K562 (cell line): ENCODE results near the gene COL6A2. TPM values are rescaled to one million over a fixed set of nuclear protein-coding genes. Genes with fewer than 3 reads are reported as not detected.
A peak's percentile ranks its signal among the peaks of the same experiment; 100 is the strongest.

ENCODE experiments used
- ATAC-seq: fragments of 200-7000 bp; cut with Tn5 transposase; 3 replicates; pipeline ENCODE4 v1.9.1; 2020; ENCODE audit warnings: moderate library complexity
- BruUV-seq: library from RNA; stranded (reverse); fragments of 400-500 nt; replicated peaks from 2 replicates; lab custom pipeline; 2021; lab: Mats Ljungman, UMichigan
- CTCF ChIA-PET: fragments of 300-600 bp; formaldehyde crosslinking; extraction: SDS; loops from one replicate; lab custom pipeline; 2021; ENCODE audit warnings: low intra/inter-chr PET ratio; lab: Yijun Ruan, JAX
- POLR2A ChIA-PET: fragments of 300-600, 350-650 bp; sonication (Branson Sonifier 250); formaldehyde crosslinking; extraction: SDS; loops from one replicate; lab custom pipeline; 2021; ENCODE audit warnings: antibody characterized with exemption, inconsistent platforms; lab: Yijun Ruan, JAX
- DNase-seq, 4 experiments: peaks; one replicate each; pipeline versions ENCODE4 v3.0.0 to v3.0.0-alpha.2; 2011 to 2018; ENCODE audit warnings: low spot score in 3 of 4, mixed read lengths in 3 of 4; ENCODE audit errors: extremely low read depth in 1 of 4
- FAIRE-seq: peaks from 2 replicates; lab custom pipeline; 2011; peaks lifted over from hg19 to GRCh38; lab: Jason Lieb, UNC
- H2AFZ ChIP-seq: 2 replicates; pipeline ENCODE4 v1.6.0; 2011; ENCODE audit warnings: low read depth, low read length, control low read depth, inconsistent platforms
- H3K27ac ChIP-seq: fragments of 200-600 bp; 3 replicates; pipeline ENCODE4 v1.8.0; 2011; ENCODE audit warnings: low read depth, mild to moderate bottlenecking, control low read depth, inconsistent platforms, low read length, moderate library complexity, mixed read lengths; ENCODE audit errors: extremely low read depth
- H3K27me3 ChIP-seq, 2 experiments: fragments of 300-600 bp in 1 of 2; 2 replicates in 1 of 2; 3 replicates in 1 of 2; pipeline versions ENCODE4 v1.6.0 to v1.8.0; 2011; ENCODE audit warnings: inconsistent platforms in 2 of 2, low read length in 2 of 2, mild to moderate bottlenecking in 1 of 2, mixed read lengths in 1 of 2, moderate library complexity in 1 of 2; ENCODE audit not compliant: control insufficient read depth in 2 of 2, insufficient read depth in 2 of 2
- H3K36me3 ChIP-seq: fragments of 300-600 bp; 3 replicates; pipeline ENCODE4 v1.8.0; 2011; ENCODE audit warnings: mild to moderate bottlenecking, low read length, inconsistent platforms; ENCODE audit not compliant: control insufficient read depth, insufficient read depth
- H3K4me1 ChIP-seq, 2 experiments: fragments of 200-600 bp in 1 of 2; replicated peaks in 1 of 2; 2 replicates in 1 of 2; 3 replicates in 1 of 2; pipeline versions ENCODE4 v1.5.1 to v1.8.0; 2011; ENCODE audit warnings: inconsistent platforms in 2 of 2, low read length in 2 of 2, mild to moderate bottlenecking in 1 of 2, mixed read lengths in 1 of 2, moderate library complexity in 1 of 2; ENCODE audit not compliant: control insufficient read depth in 2 of 2, insufficient read depth in 2 of 2
- H3K4me2 ChIP-seq: 2 replicates; pipeline ENCODE4 v1.6.1; 2011; ENCODE audit warnings: low read length, control low read depth, inconsistent platforms, mixed read lengths; ENCODE audit not compliant: insufficient read depth
- H3K4me3 ChIP-seq: fragments of 200-600 bp; sonication (generic), shearing (Covaris generic); 2 replicates; pipeline ENCODE4 v1.5.1; 2016; ENCODE audit warnings: control low read depth, inconsistent platforms
- H3K79me2 ChIP-seq: fragments of 200-600 bp; 3 replicates; pipeline ENCODE4 v1.8.0; 2011; ENCODE audit warnings: low read length, inconsistent platforms; ENCODE audit not compliant: control insufficient read depth, insufficient read depth
- H3K9ac ChIP-seq, 2 experiments: 2 replicates each; pipeline versions ENCODE4 v1.6.0 to v1.6.1; 2011; ENCODE audit warnings: low read depth in 2 of 2, low read length in 2 of 2, control low read depth in 1 of 2, inconsistent platforms in 1 of 2, mild to moderate bottlenecking in 1 of 2, mixed read lengths in 1 of 2; ENCODE audit not compliant: insufficient read depth in 1 of 2
- H3K9me1 ChIP-seq: one replicate; pipeline ENCODE4 v1.6.0; 2011; ENCODE audit warnings: inconsistent platforms, mild to moderate bottlenecking, low read length, moderate library complexity; ENCODE audit not compliant: control insufficient read depth, insufficient read depth
- H3K9me3 ChIP-seq: replicated peaks from 2 replicates; pipeline ENCODE4 v1.5.1; 2011; ENCODE audit warnings: low read depth, low read length, inconsistent platforms; ENCODE audit not compliant: control insufficient read depth, insufficient read depth
- H4K20me1 ChIP-seq: replicated peaks from 2 replicates; pipeline ENCODE4 v1.6.1; 2011; ENCODE audit warnings: low read length, inconsistent platforms, mixed read lengths; ENCODE audit not compliant: control insufficient read depth, insufficient read depth
- BRD9 ChIP-seq: fragments of 450-650 bp; IDR thresholded peaks from 2 replicates; pipeline ENCODE4 v1.6.1; 2018; ENCODE audit warnings: low read depth; ENCODE audit not compliant: partially characterized antibody
- CC2D1A ChIP-seq: fragments of 450-650 bp; IDR thresholded peaks from 2 replicates; pipeline ENCODE4 v1.6.1; 2017; ENCODE audit warnings: mild to moderate bottlenecking
- CEBPB ChIP-seq: fragments of 450-650 bp; IDR thresholded peaks from 2 replicates; pipeline ENCODE4 v1.6.1; 2016; ENCODE audit warnings: missing genetic modification characterization, missing compliant biosample characterization
- CREBBP ChIP-seq: IDR thresholded peaks from one replicate; pipeline ENCODE4 v1.6.1; 2012; ENCODE audit warnings: low read depth, mild to moderate bottlenecking, control low read depth, inconsistent platforms, low read length
- CXXC5 ChIP-seq: fragments of 250-450 bp; sonication (Bioruptor Pico); IDR thresholded peaks from 2 replicates; pipeline ENCODE4 v1.8.0; 2022; ENCODE audit warnings: inconsistent platforms, mild to moderate bottlenecking, moderate library complexity
- FIP1L1 ChIP-seq: fragments of 200-400 bp; formaldehyde crosslinking; IDR thresholded peaks from 2 replicates; pipeline ENCODE4 v1.6.1; 2018; ENCODE audit warnings: mild to moderate bottlenecking, low read depth, low read length; ENCODE audit not compliant: poor library complexity, severe bottlenecking
- HCFC1 ChIP-seq: IDR thresholded peaks from 2 replicates; pipeline ENCODE4 v1.6.1; 2012; ENCODE audit warnings: low read depth, low read length, improper control_type of control experiment
- MLX ChIP-seq, 2 experiments: fragments of 450-650 bp in 1 of 2; sonication (generic) in 1 of 2; formaldehyde crosslinking; conservative IDR thresholded peaks; 2 replicates each; pipeline versions ENCODE4 v1.4.0 to v1.8.1; 2020 to 2022; ENCODE audit warnings: mild to moderate bottlenecking in 1 of 2, missing genetic modification reagents in 1 of 2
- SAFB2 ChIP-seq: fragments of 200-400 bp; formaldehyde crosslinking; IDR thresholded peaks from 2 replicates; pipeline ENCODE4 v1.6.1; 2018; ENCODE audit warnings: borderline replicate concordance, low read length, low read depth, moderate library complexity; ENCODE audit not compliant: severe bottlenecking
- TAF1 ChIP-seq: IDR thresholded peaks from 2 replicates; pipeline ENCODE4 v1.6.1; 2011; ENCODE audit warnings: mild to moderate bottlenecking, low read length, moderate library complexity; ENCODE audit not compliant: insufficient read depth, control insufficient read depth, severe bottlenecking; ENCODE audit errors: extremely low read depth
- ZNF239 ChIP-seq: fragments of 250-450 bp; sonication (Bioruptor Pico); IDR thresholded peaks from 2 replicates; pipeline ENCODE4 v1.4.0; 2020; ENCODE audit warnings: mild to moderate bottlenecking
- ZNF280B ChIP-seq: fragments of 250-450 bp; sonication (Bioruptor Pico); IDR thresholded peaks from 2 replicates; pipeline ENCODE4 v1.5.1; 2021; ENCODE audit warnings: mild to moderate bottlenecking
- ZNF830 ChIP-seq: fragments of 250-450 bp; sonication (Bioruptor Pico); IDR thresholded peaks from 2 replicates; pipeline ENCODE4 v1.5.0; 2021; ENCODE audit warnings: mild to moderate bottlenecking
- WGBS: fragments of 100-300 bp; shearing (Covaris generic); methylation state at CpG from one replicate; pipeline ENCODE4 v1.1.6; 2016; ENCODE audit warnings: low coverage, mixed read lengths; ENCODE audit not compliant: insufficient coverage; ENCODE audit errors: missing lambda C conversion rate; 5-methylcytosine and 5-hydroxymethylcytosine counted together
- in situ Hi-C: fragments of 300-500 bp; cut with MboI; formaldehyde crosslinking; loops from 4 replicates; pipeline ENCODE4 v1.15.0; 2018; ENCODE audit warnings: inconsistent platforms, mixed read lengths
- intact Hi-C: fragments of 100-400 bp; cut with micrococcal nuclease; formaldehyde crosslinking; loops from 2 replicates; pipeline ENCODE4 v1.14.2; 2022
- polyA plus RNA-seq, 8 experiments: library from polyadenylated mRNA; depleted of rRNA in 4 of 8; stranded (reverse) in 5 of 8; unstranded in 3 of 8; fragments of >200 nt; fragmentation: Nextera tagmentation in 2 of 8; fragmentation: Illumina TruSeq in 1 of 8; extraction: Ambion mirVana in 2 of 8; extraction: Trizol in 1 of 8; gene quantifications; 2 replicates each; pipeline versions ENCODE4 v1.2.1 to v1.2.3, GENCODE V29; 2011 to 2014; ENCODE audit warnings: inconsistent platforms in 1 of 8, missing spikeins in 1 of 8
- total RNA-seq, 7 experiments: library from RNA; depleted of rRNA in 6 of 7; stranded (reverse); fragments of >200 nt in 6 of 7; fragmentation: Illumina TruSeq in 2 of 7; extraction: Trizol in 2 of 7; gene quantifications; 2 replicates each; pipeline versions ENCODE4 v1.2.1 to v1.2.3, GENCODE V29; 2011 to 2021; ENCODE audit warnings: low replicate concordance in 1 of 7
- TF ChIP-seq, protein P1 (sequence below), 2 experiments: fragments of 150-350 bp in 1 of 2; IDR thresholded peaks; 2 replicates each; pipeline ENCODE4 v1.6.1; 2012 to 2016; ENCODE audit warnings: low read depth in 2 of 2, low read length in 2 of 2, mild to moderate bottlenecking in 1 of 2, moderate library complexity in 1 of 2

The COL6A2 gene
- total and polyA plus RNA-seq, 9 of the 15 experiments (the other 6 are each of a cell fraction or from before 2014, with no cell fraction given), result 0.07 to 1.1 (median 0.24) TPM; not detected in 3

- peaks cover 15 to 78% of the 10 kb centered on the region in 2 experiments for H3K4me1 ChIP-seq
- TF ChIP-seq ZNF239, result no peak
- no peak for TF ChIP-seq CEBPB (tag)
- TF ChIP-seq TAF1, result peak; percentile 42
- peak; percentile 73 for TF ChIP-seq CXXC5 (CRISPR knock-in tag)
- TF ChIP-seq CREBBP, result no peak
- no peak for TF ChIP-seq SAFB2
- TF ChIP-seq HCFC1, result peak; percentile 31
- TF ChIP-seq MLX (CRISPR knock-in tag; conservative IDR thresholded peaks at IDR 0.05), result no peak
- TF ChIP-seq BRD9, result peak; percentile 70
- TF ChIP-seq ZNF830 (CRISPR knock-in tag), result 0 out of 2 replicates have a peak, but pooled peaks have one; percentile 12
- TF ChIP-seq FIP1L1, result peak; percentile 34
- TF ChIP-seq, protein P1, sequence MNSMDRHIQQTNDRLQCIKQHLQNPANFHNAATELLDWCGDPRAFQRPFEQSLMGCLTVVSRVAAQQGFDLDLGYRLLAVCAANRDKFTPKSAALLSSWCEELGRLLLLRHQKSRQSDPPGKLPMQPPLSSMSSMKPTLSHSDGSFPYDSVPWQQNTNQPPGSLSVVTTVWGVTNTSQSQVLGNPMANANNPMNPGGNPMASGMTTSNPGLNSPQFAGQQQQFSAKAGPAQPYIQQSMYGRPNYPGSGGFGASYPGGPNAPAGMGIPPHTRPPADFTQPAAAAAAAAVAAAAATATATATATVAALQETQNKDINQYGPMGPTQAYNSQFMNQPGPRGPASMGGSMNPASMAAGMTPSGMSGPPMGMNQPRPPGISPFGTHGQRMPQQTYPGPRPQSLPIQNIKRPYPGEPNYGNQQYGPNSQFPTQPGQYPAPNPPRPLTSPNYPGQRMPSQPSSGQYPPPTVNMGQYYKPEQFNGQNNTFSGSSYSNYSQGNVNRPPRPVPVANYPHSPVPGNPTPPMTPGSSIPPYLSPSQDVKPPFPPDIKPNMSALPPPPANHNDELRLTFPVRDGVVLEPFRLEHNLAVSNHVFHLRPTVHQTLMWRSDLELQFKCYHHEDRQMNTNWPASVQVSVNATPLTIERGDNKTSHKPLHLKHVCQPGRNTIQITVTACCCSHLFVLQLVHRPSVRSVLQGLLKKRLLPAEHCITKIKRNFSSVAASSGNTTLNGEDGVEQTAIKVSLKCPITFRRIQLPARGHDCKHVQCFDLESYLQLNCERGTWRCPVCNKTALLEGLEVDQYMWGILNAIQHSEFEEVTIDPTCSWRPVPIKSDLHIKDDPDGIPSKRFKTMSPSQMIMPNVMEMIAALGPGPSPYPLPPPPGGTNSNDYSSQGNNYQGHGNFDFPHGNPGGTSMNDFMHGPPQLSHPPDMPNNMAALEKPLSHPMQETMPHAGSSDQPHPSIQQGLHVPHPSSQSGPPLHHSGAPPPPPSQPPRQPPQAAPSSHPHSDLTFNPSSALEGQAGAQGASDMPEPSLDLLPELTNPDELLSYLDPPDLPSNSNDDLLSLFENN (IDR thresholded peaks at IDR 0.05; ENCODE audit: low read depth in 2 of 2, low read length in 2 of 2), result peak in 1 of 2 experiments; percentile 57; a peak in 1 of 4 replicates
- TF ChIP-seq ZNF280B (CRISPR knock-in tag), result 0 out of 2 replicates have a peak, but pooled peaks have one; percentile 21
- TF ChIP-seq CC2D1A, result peak; percentile 80
These were observed 55.6 kb downstream of the COL6A2 start for GRCh38 chr21:46153247-46154154.

More at GRCh38 chr21:46153247-46154154, 55.6 kb downstream of the COL6A2 start:
- DNase-seq (peak; percentile 92 to 96 (median 96)), FAIRE-seq (peak; percentile 92), ATAC-seq (peak; percentile 94)
- WGBS, result 19% methylated on average over 27 of the region's 33 CpGs
- peak overlapping the region; percentile 14; the same call in 1 of the 2 replicates for H3K4me3 ChIP-seq
- peak overlapping the region; percentile 86 for H2AFZ ChIP-seq
- in situ Hi-C loops (no loop called here), intact Hi-C loops (loop anchor here (2.0 to 5.0 kb wide), 3 partner anchors 35 to 74 kb away; partner anchors contain the start of gene LSS)
- H3K9me1 ChIP-seq, result no peaks in the 10 kb centered on the region
- H4K20me1 ChIP-seq, result no peaks in the 10 kb centered on the region
- H3K9ac ChIP-seq, result peak overlapping the region; percentile 68 to 87
- no peaks in the 10 kb centered on the region; the same call in 2 of the 3 replicates for H3K79me2 ChIP-seq
- H3K27ac ChIP-seq, result peak overlapping the region; percentile 74
- peaks cover 20% of the 10 kb centered on the region; the same call in 2 of the 3 replicates for H3K36me3 ChIP-seq
- no peaks in the 10 kb centered on the region for H3K9me3 ChIP-seq
- peak overlapping the region; percentile 75 for H3K4me2 ChIP-seq
- ChIA-PET POLR2A (interaction anchor here (0.6 to 2.1 kb wide), 10 partner anchors 10 to 1023 kb away, joined by 3 to 16 read pairs (median 4); partner anchors contain the start of gene PRMT2), CTCF (no interaction called here)
- BruUV-seq, result no TSS peak
- H3K27me3 ChIP-seq, result no peaks in the 10 kb centered on the region
